Measurements from ENCODE around the gene ZFP62.

Gene ZFP62

GRCh38 chr5:180866985-180867384, 5.9 kb upstream of the ZFP62 start:
- DNase-seq, result no peak

GRCh38 chr5:180865981-180866695, 5.1 kb upstream of the ZFP62 start:
- no peak for DNase-seq

DNA sequence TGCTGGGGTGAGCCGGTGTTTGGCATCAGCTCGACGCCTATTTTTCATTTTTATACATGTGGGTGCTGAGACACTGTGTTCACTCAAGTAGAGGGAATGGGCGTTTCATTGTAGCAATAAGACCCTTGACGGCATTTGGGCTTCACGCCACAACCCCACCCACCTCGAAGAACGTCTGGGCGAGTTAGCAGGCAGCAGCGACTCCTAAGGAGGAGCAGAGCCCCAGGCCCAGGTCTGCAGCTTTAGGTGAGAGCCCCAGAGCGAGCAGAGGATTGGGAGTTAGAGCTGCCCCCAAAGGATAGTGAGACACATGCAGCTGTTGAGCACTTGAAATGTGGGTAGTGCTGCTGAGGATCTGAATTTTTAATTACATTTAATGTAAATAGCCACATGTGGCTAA, 1.6 kb upstream of the ZFP62 start:
- no peak for DNase-seq

- peak; percentile 52 for DNase-seq
Observed at GRCh38 chr5:180860273-180860886, 696 bp downstream of the ZFP62 start.

- DNase-seq, result no peak
Observed at GRCh38 chr5:180858586-180858985, 2.5 kb downstream of the ZFP62 start.

DNA sequence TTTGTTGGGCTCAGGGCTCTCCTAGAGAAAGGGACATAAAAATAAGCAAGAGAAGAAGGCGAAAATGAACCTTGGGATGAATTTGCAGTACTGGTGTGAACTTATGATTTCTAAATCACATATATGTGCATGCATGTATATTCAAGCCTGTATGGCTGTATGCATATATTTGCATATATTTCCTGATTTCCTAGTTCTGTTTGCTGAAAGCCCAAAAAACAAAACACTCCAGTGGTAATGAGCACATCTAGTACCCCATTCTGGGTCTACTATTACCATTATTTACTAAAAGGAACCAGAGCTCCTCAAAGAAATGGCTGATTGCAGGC, 7.3 kb downstream of the ZFP62 start:
- DNase-seq, result no peak

- DNase-seq, result no peak
Observed at GRCh38 chr5:180853121-180853847, 7.8 kb downstream of the ZFP62 start.

- no peak for DNase-seq
Observed at GRCh38 chr5:180852495-180852894, 8.6 kb downstream of the ZFP62 start.

DNA sequence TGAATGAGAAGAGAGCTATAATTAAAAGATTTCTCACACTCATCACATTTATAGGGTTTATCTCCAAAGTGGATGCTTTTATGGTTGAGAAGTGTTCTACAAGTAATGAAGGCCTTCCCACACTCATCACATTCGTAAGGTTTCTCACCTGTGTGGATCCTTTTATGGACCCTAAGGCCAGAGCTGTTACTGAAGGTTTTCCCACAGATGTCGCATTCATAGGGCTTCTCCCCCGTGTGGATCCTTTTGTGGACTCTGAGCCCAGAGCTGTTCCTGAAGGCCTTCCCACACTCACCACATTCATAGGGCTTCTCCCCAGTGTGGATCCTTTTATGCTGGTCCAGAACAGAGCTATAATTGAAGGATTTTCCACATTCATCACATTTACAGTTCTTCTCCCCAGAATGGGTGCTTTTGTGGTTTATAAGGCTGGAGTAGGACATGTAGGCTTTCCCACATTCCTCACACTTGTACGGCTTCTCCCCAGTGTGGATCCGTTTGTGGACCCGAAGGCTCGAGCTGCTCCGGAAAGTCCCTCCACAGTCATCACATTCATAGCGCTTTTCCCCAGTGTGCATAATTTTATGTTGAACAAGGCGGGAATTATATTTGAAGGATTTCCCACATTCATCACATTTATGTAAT, 10.5 kb downstream of the ZFP62 start:
- no peak for DNase-seq

DNA sequence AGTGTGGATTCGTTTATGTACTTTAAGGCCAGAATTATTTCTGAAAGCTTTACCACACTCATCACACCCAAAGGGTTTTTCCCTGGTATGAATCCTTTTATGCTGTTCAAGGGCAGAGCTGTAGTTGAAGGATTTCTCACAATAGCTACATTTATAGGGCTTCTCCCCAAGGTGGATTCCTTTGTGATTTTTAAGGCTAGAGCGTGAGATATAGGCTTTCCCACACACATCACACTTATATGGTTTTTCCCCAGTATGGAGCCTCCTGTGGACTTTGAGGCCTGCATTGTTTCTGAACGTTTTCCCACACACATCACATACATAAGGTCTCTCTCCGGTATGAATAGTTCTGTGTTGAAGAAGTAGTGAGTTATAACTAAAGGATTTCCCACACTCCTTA, 11.2 kb downstream of the ZFP62 start:
- DNase-seq, result no peak

DNA sequence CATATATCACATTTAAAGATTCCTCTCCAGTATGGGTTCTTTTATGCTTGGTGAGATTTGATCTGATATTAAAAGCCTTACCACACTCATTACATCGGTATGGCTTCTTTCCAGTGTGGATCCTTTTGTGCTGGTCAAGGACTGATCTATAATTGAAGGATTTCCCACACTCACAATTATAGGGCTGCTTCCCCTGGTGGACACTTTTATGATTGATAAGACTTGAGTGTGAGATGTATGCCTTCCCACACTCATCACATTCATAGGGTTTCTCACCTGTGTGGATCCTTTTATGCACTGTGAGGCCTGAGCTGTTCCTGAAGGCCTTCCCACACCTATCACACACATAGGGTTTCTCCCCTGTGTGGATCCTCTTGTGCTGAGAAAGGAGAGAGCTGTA, 12.2 kb downstream of the ZFP62 start:
- no peak for DNase-seq

GRCh38 chr5:180848265-180848664, 12.8 kb downstream of the ZFP62 start:
- DNase-seq, result no peak

DNA sequence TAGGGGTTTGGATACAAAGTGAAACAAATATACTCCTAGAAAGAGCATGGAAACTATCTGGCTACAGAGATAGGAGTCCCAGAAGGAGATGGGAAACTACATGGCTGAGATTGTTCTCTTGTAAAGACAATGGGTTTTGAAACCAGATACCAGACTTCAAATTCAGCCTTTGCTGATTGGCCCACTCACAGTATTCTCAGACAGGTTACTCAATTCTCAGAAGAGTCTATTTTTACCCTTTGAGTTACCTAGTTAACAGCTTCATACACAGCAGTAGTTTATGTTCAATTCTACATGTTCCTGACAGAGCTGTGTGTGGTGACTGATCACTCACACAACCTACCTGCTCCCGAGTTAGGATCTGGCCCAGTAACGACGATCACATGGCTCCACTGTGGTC, 14.1 kb downstream of the ZFP62 start:
- no peak for DNase-seq

DNA sequence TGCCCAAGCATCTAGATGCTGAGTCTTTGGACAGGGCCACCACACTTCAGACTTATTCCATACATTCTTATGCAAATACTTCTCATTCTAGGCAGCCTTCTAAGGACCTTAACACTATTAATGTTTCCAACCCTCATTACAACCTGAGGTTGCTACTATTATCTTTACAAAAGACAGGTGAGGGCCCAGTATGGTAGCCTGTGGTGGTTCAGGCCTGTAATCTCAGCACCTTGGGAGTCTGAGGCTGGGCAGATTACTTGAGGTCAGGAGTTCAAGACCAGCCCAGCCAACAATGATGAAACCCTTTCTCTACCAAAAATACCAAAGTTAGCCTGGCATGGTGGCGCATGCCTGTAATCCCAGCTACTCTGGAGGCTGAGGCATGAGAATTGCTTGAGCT, 16.2 kb downstream of the ZFP62 start:
- no peak for DNase-seq

DNA sequence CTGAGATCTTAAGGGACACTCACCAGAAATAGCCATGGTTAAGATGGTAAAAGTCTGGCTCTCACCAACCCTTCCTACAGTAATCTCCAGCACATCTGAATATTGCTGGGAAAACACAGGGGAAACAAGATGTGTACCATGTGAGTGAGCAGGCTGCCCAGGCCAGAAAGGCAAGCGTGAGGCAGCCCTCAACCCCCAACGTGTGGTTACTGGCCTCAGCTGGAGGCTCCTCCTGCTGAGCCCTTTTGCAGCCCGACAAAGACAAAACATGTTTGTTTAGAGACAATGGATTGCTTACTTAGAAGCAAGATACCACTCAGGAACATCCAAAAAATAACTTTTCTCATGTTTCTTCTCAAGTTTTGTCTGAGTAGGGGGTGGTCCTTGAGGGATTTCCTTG, 16.6 kb downstream of the ZFP62 start:
- DNase-seq, result no peak

DNA sequence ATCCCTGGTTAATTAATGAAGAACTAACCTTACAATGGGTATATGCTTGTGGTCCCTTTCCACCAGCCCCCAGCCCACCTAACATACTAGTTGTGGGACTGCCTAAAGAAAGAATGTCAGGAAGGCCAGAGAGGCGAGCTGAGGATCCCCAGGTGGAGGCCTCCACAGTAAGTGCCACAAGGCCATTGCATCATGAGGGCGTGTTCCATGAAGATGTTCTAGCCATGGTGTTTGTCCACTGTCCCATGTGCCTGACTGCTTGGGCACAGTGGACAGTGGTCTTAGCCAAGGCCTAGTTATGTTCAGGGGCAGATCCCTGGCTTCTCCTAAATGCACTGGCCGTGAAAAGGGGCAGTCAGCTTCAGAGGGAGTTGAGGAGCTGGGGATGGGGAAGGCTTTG, 21.1 kb downstream of the ZFP62 start:
- DNase-seq, result no peak

DNA sequence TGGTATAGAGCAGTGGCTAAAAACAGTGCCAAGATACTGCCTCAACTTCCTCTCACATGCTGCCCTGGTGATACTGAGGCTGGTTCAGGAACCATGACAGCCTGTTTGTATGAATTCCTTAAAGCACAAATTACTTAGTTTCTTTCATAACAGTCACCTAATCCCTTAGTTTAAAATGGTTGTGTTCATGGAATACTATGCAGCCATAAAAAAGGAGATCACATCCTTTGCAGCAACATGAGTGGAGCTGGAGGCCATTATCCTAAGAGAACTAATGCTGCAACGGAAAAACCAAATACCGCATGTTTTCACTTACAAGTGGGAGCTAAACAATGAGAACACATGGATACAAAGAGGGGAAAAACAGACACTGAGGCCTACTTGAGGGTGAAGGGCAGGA, 21.8 kb downstream of the ZFP62 start:
- DNase-seq, result no peak

- no peak for DNase-seq
Observed at GRCh38 chr5:180837478-180837877, 23.6 kb downstream of the ZFP62 start.

DNA sequence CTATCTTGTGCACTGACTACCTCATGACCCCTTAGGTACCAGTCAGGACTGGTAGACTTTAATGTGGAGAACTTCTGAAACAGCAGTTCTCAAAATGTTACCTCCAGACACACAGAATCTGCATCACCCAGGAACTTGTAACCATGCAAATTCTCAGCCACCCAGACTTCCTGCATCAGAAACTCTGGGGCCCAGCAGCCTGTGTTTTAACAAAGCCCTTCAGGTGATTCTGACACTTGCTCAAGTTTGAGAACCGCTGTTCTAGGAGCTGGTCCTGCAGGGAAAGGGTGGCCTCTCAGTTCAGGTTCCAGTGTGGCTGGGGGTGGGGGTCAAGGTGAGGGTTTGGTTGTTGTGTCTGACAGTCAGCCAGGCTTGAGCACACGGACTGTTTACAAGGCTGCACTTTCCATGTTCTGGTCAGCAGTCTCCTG, 28.4 kb downstream of the ZFP62 start:
- no peak for DNase-seq

GRCh38 chr5:180831139-180832093, 29.7 kb downstream of the ZFP62 start:
- DNase-seq, result peak; percentile 65

- DNase-seq, result peak; percentile 33
Observed at GRCh38 chr5:180830253-180831138, 30.6 kb downstream of the ZFP62 start.

- no peak for DNase-seq
Observed at GRCh38 chr5:180829726-180830125, 31.4 kb downstream of the ZFP62 start.
